GM19372 (cell line): Measurements from ENCODE around the gene NFIA.
"Not testable (repeated sequence)": the region's sequence is repeated elsewhere in the genome, so short reads cannot be mapped to it uniquely, and the experiment has no call there.

Source experiments
- ATAC-seq: cut with Tn5 transposase; IDR thresholded peaks from one replicate; pipeline ENCODE4 v1.9.1; 2021; ENCODE audit warnings: mild to moderate bottlenecking, low read depth, moderate library complexity; ENCODE audit not compliant: unreplicated experiment

The NFIA gene

DNA sequence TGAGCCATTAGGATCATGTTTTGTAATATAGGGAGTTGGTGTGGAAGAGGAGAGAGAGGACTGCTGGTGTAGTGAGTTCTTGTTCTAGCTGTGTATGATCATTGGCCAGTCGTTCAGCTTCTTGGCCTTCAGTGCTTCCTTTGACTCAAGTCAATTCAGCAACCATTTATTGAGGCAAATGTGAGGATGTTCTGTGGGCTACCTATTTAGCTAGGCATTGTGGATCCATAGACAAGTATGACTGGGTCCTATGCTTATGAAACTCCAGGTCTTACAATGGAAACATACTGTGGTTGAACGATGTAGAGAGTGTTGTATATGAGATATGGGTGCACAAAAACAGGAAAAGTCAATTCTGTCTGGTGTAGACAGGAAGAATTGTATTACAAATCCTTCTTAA is 41.7 kb downstream of the NFIA start:
- no peak for ATAC-seq

DNA sequence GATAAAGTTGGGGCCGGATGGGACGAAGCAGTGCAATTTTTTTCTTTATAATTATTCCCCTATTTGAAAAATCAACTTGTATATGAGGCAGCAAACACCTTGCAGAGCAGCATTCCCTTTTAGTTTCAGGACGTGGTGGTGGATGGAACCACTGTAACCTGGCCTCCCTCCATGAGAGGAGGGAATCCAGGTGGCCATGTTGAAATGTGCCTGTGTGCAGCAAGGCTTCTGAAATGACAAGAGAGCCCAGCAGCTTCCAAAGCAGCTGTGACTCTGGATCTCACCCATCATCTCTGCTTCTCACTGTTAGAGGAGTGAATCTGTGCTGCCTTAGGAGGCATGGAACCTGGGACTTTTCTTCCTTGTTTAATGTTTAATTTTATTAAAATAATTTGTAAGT is 42.3 kb downstream of the NFIA start:
- no peak for ATAC-seq

DNA sequence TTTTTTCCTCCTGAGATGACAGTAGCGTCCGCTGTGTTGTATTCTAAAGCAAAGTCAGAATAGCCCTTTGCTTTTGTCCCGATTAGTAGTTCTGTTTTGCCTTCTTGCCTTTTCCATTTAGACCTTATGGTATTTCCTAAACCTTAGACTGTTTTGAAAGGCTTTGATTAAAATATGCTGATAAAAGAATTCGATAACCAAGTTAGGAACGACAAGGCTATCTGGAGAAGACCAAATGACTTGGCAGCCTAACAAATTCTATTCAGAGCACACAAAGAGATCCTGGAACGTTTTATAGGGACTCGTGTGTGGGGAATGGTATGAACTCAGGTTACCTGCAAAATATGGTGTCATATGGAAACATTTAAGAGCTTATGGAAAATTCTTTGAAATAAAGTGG is 42.9 kb downstream of the NFIA start:
- ATAC-seq, result no peak

DNA sequence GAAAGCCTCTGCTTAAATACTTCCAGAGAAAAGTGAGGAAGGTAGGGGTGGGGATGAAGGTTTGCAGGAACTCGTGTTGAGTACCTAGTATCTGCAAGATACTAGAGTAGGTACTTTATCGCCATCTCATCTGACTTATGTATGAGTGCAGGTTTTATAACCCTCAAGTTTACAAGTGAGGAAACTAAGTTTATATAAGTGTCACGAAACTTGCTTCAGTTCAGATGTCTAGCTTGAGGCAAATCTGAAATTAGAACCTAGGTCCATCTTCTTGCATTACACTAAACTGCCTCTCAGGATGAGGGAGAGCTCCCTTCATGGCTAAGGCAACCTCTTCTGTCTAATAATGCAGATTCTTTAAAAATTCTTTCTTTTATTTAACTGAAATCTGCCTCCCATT is 43.5 kb downstream of the NFIA start:
- no peak for ATAC-seq

DNA sequence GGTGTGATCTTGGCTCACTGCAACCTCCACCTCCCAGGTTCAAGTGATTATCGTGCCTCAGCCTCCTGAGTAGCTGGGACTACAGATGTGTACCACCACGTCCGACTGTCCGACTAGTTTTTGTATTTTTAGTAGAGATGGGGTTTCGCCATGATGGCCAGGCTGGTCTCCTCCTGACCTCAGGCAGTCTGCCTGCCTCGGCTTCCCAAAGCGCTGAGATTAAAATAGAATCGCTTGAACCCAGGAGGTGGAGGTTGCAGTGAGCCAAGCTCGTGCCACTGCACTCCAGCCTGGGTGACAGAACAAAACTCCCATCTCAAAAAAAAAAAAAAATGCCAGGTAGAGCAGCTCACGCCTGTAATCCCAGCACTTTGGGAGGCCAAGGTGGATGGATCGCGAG is 44.5 kb downstream of the NFIA start:
- not testable (repeated sequence) for ATAC-seq

DNA sequence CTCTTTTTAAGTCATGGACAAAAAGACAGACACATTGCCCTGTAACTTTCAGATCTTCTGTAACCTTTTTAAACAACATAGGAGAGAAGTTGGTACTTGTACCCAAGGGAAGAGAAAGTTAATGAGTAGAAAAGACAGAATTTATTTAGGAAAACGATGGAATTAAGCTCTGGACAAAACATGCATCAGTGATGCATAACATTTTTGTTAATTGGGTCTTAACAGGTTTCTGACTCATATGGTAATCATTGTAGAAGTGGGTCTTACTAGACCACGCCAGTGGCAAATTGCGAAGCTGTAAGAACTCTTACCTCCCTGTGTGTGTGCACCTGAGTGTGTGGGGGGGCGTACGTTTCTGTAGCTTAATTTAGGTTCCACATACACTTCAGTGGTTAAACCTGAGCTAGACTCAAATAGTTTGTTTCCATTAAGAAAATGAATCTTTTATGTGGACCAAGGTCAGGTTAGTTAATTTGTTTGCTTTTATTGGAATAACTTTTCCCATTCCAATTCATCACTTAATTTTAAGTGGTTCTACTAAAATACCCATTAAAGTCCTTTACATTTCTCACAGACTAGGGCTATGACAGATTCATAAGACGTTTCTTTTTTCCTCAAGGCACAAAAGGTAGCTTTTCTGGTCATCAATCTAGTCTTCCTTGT is 48.1 kb downstream of the NFIA start:
- no peak for ATAC-seq

DNA sequence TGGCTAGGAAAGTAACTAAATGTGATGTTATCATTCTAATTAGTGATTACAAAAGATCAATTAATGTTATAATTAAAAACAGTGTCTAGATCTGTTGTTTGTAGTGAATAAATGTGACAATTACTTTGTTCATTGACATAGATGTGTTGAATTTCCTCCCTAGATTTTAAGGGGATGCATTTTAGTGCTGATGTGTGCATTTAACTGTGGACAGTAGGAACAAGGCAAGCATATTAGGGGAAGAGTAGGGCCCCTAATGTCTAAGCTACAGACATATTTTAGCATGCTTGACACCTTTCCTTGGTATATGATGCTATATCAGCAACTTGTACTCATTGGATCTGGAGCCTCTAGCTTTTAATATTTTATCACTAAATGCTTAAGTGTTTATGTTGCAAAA is 48.9 kb downstream of the NFIA start:
- ATAC-seq, result no peak

DNA sequence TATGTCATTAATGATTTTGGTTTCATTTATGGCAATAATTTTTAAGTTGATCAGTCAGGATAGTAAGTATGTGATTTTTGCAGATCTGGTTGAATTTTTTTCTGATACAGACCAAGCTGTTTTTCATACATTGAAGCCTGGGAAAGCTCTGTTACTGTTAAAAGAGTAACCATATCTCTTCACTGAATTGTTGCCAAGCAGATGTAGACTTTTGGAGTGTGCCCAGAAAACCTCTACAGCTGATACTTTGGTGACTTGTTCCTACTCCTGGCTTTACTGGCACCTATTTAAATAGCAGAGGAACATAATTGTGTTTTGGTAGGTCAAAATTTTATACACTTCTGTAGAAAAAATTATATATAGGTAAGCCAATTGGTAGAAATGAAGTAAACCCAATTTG is 49.4 kb downstream of the NFIA start:
- no peak for ATAC-seq

DNA sequence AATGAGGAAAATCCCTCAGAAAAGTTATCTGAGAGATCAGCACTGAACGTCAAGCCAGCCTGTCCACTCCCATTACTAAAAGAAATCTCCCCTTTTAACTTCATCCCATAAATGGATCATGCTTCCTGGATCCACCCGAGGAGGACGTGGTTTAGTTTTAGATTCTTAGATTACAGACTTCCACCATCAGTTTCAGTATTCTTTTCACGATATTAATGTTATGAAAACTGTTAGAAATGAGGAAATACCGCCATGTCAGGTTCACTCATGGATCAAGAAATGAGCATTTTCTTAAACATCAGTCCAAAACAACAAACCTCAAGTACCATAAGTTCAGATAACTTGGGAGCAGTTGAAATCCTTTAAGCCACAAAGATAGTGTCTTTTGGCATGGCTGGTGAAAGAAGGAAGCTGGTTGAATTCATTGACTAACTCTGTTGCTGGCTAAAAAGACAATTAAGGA is 49.8 kb downstream of the NFIA start:
- no peak for ATAC-seq

DNA sequence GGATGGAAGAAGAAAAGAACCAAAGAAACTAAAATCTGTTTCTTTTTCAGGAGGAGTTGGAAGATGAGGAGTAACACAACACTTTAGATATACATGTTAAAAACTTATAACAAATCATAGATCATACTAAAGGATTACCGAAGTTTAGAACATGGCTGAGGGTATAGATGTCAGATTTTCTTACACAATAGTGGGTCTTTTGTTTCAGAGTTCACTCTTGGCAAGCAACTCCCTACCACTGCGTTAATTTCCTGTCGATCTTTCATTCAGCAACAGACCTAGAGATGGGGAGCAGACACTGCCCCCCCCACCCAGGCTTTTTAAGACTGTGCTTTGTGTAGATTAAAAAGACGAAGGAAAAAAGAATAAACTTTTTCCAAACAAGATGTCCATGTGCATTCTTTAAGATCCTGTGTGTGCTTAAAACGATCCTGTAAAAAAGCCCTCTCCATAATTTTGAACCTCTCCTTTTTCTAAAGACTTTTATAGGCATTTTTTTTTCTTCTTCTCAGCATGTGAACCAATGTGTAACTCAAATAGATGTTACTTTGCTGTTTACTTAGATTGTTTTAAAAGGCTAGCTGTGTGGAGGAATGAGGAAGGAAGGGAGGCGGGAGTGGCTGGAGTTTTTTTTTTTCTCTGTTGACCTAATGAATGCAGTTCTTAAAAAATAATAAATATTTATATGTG is 50.4 kb downstream of the NFIA start:
- no peak for ATAC-seq

DNA sequence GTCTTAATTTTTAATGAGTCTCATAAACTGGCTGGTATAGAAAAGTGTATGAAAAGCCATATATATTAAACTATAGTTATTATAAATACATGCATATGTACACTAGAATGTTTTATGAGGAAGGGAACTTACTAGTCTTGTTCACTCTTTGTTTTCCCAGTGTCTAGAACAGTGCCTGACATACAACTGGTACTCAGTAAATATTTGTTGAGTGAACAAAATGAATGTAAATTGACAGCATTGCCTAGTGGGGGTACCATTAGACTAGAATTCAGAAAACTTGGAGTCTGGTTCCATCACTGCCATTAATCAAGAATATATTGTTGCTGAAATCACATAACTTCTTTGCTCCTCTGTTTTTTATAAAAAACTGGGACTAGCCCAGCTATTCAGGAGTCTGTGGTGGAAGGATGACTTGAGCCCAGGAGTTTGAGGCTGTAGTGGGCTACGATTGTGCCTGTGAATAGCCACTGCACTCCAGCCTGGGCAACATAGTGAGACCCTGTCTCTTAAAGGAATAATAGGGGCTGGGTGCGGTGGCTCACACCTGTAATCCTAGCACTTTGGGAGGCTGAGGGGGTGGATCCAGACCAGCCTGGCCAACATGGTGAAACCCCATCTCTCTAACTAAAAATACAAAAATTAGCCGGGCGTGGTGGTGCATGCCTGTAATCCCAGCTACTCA is 51.1 kb downstream of the NFIA start:
- no peak for ATAC-seq

DNA sequence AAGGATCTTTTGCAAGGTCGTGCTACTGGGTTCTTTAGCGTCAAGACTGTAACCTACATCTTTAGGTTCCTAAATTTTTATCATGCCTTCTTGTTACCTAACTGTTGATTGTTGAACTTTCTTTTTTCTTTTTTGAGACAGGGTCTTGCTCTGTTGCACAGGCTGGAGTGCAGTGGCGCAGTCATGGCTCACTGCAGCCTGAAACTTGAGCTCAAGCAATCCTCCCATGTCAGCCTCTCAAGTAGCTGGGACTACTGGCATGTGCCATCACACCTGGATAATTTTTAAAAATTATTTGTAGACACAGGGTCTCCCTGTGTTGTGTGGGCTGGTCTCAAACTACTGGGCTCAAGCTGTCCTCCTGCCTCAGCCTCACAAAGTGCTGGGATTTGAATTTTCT is 52.9 kb downstream of the NFIA start:
- ATAC-seq, result no peak

DNA sequence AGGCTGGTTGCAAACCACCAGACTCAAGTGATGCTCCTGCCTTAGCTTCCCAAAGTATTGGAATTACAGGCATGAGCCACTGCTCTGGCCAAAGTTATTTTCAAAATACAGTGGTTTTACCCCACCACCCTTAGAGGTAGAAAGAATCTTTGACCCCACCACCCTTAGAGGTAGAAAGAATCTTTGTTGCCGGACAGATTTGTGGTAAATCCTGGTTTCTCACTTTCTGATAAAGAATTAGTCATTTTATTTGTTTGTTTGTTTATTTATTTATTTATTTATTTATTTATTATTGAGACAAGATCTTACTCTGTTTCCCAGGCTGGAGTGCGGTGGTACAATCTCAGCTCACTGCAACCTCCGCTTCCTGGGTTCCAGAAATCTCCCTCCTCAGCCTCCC is 55.9 kb downstream of the NFIA start:
- ATAC-seq, result no peak

DNA sequence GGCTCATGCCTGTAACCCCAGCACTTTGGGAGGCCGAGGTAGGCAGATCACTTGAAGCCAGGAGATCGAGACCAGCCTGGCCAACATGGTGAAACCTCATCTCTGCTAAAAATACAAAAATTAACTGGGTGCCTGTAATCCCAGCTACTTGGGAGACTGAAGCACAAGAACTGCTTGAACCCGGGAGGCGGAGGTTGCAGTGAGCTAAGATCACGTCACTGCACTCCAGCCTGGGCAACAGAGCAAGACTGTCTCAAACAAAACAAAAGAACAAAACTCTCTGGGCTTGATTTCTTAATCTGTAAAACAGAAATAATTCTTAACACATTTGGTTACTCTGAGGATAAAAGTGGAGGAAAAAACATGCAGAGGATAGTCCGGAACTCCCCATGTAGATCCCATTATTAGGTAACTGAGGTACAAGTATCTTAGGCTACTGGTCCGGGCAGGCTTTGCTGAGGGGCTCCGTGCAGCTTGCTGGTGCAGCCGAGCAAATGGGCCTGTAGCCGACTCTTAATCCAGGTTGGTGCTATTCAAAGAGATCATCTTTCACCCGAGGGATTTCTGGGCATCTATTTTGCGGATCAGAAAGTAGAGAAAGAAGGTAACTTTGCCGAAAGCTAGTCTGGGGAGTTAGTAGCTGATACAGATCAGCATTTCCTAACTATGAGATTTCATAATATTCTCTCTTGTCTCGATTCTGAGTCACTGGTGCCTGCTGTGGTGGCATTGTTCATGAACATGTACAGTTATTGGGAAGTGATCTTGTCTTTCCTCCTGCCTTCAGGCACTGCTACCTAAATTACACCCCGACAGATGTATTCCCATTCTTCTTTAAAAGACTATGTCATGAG is 56.8 kb downstream of the NFIA start:
- no peak for ATAC-seq

DNA sequence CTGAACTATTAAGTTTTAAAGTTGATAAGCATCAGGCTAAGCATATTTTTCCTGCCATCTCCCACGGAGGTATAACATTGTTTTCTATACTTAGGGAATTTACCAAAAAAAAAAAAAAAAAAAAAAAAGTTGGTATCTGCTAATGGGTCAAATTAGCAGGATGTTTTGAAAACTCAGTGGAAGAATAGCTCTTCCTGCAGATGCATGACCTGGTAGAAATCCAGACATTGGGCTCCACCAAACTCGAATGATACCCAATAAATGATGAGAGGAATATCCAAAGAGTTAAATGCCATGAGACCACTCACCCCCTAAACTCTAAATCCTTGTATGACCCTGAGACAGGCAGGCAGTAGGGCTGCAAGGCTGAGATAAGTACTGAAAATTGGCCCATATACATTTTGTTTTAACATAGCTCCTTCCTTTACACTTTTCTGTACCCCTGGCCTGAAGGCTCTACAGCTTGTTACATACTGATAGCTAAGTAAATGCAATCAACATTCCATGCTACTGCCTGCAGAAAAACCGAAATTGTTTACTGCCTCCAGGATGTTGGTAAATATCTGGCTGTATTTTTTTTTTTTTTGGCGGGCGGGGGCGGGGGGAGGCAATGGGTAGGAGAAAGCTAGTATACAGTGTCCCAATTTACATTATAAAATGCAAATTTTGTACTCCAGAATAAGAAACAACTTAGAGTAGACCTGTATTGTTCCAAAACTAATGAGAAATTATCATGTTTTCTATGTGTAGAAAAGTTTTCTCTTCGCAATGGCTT is 57.6 kb downstream of the NFIA start:
- no peak for ATAC-seq

DNA sequence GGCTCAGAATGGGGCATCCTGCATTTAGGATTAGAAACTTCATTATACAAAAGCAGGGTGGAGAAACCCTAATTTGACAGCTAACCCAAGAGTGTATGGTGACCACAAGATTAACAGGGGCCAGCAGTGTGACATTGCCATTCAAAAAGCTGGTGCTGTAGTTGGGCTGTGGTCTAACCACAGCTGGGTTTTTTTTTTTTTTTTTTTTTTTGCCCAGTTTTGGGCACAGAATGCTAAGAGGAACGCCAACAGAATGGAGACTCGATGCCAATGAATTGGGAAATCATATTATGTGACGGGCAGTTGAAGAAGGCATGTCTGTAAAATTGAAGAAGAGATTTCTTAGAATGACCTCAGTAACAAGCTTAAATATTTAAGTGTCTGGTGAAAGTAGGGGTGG is 58.4 kb downstream of the NFIA start:
- no peak for ATAC-seq

DNA sequence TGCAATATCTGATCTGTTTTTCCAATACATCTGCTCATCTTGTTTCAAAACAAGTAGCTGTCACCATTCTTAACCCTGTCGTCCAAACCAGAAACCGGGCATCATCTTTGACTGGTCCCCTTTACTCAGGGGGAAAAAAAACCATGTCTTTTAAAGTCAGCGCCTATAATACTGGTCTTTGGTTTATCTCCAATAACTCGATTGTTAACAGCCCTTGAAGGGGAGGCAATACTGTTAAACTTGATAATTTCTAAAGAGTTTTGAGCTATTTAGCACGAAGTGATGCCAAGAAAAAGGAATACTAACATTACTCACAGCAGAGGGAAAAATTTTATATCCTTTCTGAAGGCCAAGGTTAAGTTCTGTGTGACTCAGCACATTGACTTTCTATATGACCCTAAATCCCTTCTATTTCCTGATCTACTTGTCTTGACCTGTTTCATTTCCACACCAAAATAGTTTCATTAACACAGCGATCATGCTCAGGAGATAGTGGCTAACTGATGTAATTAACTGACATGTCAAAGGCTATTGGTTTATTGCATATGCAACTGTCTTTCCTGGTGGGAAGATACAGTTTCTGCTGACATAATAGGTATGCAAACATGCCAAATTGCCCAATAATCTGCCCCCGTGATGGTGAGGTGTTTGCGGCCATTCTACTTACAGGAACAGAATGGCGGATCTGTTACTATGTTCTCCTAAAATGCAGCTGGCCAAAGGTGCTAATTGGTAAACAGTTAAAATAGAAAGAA is 59.1 kb downstream of the NFIA start:
- no peak for ATAC-seq

DNA sequence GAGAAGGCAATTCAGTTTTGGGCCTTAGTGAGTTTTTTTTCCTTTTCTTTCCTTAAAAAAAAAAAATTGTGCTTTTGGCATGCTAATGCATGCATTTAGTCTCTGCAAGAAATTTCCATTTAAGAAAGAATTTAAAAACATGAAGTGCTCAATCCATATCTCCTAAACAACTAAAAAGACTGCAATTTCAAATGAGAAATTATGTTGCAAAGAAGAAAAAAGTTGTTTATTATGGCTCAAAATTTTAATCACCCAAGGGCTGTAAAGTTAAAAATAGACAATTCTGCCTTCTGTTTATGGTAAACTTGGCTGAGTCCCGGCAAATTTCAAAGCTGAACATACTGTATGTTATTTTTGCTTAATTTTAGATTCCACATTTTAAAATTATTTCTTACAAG is 59.7 kb downstream of the NFIA start:
- ATAC-seq, result no peak

DNA sequence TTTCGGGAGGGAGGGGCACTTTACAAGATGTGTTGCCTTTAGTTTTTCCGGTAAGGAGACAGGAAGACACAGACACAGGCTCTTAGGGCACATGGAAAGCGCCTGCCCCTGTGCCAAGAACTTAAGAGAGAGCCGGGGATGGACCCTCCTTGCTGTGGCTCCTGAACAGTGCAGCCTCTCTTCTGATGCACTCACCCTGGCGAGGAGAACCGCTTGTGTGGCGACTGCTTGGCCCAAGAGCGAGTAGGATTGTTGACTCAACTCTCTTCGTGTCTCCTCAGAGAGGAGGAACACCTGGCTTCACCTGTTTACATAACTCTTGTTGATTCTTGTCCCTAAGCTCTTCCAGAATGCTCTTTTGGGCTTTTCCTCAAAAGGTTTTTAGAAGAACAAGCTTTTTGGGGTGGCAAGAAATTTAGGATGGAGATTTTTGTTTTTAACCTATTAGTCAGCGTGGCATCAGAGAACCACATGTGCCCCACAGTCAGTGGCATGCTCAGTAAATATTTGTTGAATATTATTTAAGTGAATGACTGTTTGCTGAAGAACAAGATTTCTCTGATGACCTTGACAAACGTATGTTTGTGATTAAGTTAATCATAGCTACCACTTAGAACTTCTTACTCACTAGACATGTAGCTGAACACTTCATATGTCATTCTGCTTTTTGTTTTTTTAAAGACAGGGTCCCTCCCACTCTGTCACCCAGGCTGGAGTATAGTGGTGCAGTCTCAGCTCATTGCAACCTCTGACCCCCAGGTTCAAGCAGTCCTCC is 60.6 kb downstream of the NFIA start:
- ATAC-seq, result no peak
